GM12801 (cell line): ENCODE results near the gene OBSCN.

Source experiments
- CTCF ChIP-seq: IDR thresholded peaks from one replicate; pipeline ENCODE4 v1.5.1; 2011; ENCODE audit warnings: control low read depth; ENCODE audit not compliant: insufficient read length; ENCODE audit errors: extremely low read depth

OBSCN gene

GRCh38 chr1:228411548-228412430 lies 203.9 kb downstream of the OBSCN start:
- no peak for TF ChIP-seq CTCF

GRCh38 chr1:228413241-228414010 lies 205.6 kb downstream of the OBSCN start:
- no peak for TF ChIP-seq CTCF

GRCh38 chr1:228414511-228415211 lies 206.8 kb downstream of the OBSCN start:
- no peak for TF ChIP-seq CTCF

GRCh38 chr1:228415221-228415620 lies 207.4 kb downstream of the OBSCN start:
- TF ChIP-seq CTCF, result no peak

- TF ChIP-seq CTCF, result no peak
Observed at GRCh38 chr1:228415853-228416216, 208.0 kb downstream of the OBSCN start.

GRCh38 chr1:228416217-228416933 lies 208.5 kb downstream of the OBSCN start, which contains the start of gene TRIM17:
Gene TRIM17 (minus strand): TSS chr1:228416861. CDS start chr1:228415072, 1,789 bp downstream.
- TF ChIP-seq CTCF, result no peak
